MM.1S (cell line): Measurements from ENCODE around the gene CD163.

Experiments
- EZH2 ChIP-seq: fragments of 300-600 bp; sonication (generic); optimal IDR thresholded peaks from 2 replicates; pipeline ENCODE3; 2017; ENCODE audit warnings: low read depth, mild to moderate bottlenecking, antibody characterized with exemption, low read length, mixed read lengths
- TF ChIP-seq, protein P1 (sequence below): fragments of 300-600 bp; sonication (generic); IDR thresholded peaks from 2 replicates; pipeline ENCODE4 v1.5.1; 2016; ENCODE audit warnings: antibody characterized with exemption, low read length, mixed read lengths

DNA sequence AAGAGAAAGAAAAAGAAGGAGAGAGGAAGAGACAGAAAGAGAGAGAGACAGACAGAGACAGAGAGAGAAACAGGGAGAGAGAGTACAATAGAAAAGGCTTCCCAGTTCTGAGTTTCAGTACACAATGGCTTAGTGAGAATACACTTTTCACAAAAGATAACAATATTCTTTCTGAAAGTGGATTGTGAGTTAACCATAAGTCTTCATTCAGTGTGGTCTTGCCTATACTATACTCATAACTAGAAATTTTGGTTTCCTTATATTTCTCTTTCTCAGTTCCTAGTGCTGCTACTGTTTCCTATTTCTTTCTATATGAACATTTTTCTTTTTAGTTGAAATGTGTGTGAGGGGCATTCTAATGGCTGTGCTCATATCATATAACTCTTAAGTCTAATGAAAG lies 68.9 kb downstream of the CD163 start:
- TF ChIP-seq, protein P1, sequence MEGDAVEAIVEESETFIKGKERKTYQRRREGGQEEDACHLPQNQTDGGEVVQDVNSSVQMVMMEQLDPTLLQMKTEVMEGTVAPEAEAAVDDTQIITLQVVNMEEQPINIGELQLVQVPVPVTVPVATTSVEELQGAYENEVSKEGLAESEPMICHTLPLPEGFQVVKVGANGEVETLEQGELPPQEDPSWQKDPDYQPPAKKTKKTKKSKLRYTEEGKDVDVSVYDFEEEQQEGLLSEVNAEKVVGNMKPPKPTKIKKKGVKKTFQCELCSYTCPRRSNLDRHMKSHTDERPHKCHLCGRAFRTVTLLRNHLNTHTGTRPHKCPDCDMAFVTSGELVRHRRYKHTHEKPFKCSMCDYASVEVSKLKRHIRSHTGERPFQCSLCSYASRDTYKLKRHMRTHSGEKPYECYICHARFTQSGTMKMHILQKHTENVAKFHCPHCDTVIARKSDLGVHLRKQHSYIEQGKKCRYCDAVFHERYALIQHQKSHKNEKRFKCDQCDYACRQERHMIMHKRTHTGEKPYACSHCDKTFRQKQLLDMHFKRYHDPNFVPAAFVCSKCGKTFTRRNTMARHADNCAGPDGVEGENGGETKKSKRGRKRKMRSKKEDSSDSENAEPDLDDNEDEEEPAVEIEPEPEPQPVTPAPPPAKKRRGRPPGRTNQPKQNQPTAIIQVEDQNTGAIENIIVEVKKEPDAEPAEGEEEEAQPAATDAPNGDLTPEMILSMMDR, result no peak
- no peak for TF ChIP-seq EZH2
